WI38 (cell line): ENCODE data around the gene INHBA.

Source experiments
- H3K4me3 ChIP-seq: 2 replicates; pipeline ENCODE4 v1.5.1; 2011; ENCODE audit warnings: low read depth, mild to moderate bottlenecking, control low read depth, low read length
- CTCF ChIP-seq: IDR thresholded peaks from 2 replicates; pipeline ENCODE4 v1.5.1; 2012; ENCODE audit warnings: low read depth, mild to moderate bottlenecking, control low read depth, low read length

Gene INHBA

GRCh38 chr7:41688012-41688625 is 14.8 kb downstream of the INHBA start:
- TF ChIP-seq CTCF: no peak
- no peak overlapping the region for H3K4me3 ChIP-seq

GRCh38 chr7:41685684-41686083 is 17.2 kb downstream of the INHBA start:
- no peak overlapping the region for H3K4me3 ChIP-seq
- no peak for TF ChIP-seq CTCF

- H3K4me3 ChIP-seq: no peak overlapping the region
- no peak for TF ChIP-seq CTCF
Measured at GRCh38 chr7:41682422-41682821, 20.5 kb downstream of the INHBA start.

- H3K4me3 ChIP-seq: no peak overlapping the region
- no peak for TF ChIP-seq CTCF
Measured at GRCh38 chr7:41679566-41679965, 23.3 kb downstream of the INHBA start.

- no peak for TF ChIP-seq CTCF
- no peak overlapping the region for H3K4me3 ChIP-seq
Measured at GRCh38 chr7:41674505-41675023, 28.3 kb downstream of the INHBA start.

- no peak for TF ChIP-seq CTCF
- H3K4me3 ChIP-seq: no peak overlapping the region
Measured at GRCh38 chr7:41661596-41661995, 41.3 kb downstream of the INHBA start.

GRCh38 chr7:41659539-41659938 is 43.4 kb downstream of the INHBA start:
- H3K4me3 ChIP-seq: no peak overlapping the region
- no peak for TF ChIP-seq CTCF
